Activated CD4-positive, alpha-beta T cell treated with anti-CD3 and anti-CD28 coated beads for 24 hours (primary cell): ENCODE measurements around the gene COL18A1.
"Not testable (repeated sequence)": the region's sequence is repeated elsewhere in the genome, so short reads cannot be mapped to it uniquely, and the experiment has no call there.

Experiments used
- DNase-seq, 2 donors: peaks; one replicate each; pipeline ENCODE4 v3.0.0-alpha.2; 2020; ENCODE audit warnings: low read depth in 2 of 2

Gene COL18A1

GRCh38 chr21:45517249-45518065 is 112.5 kb downstream of the COL18A1 start:
- no peak for DNase-seq

GRCh38 chr21:45518742-45519141 is 113.8 kb downstream of the COL18A1 start:
- DNase-seq: no peak

GRCh38 chr21:45519182-45519581 is 114.2 kb downstream of the COL18A1 start:
- no peak for DNase-seq

GRCh38 chr21:45521241-45521640 is 116.3 kb downstream of the COL18A1 start:
- no peak for DNase-seq

- no peak for DNase-seq
Observed at GRCh38 chr21:45522381-45522780, 117.4 kb downstream of the COL18A1 start.

GRCh38 chr21:45522986-45523385 is 118.0 kb downstream of the COL18A1 start:
- DNase-seq: no peak

- DNase-seq: no peak
Observed at GRCh38 chr21:45523411-45524101, 118.6 kb downstream of the COL18A1 start.

GRCh38 chr21:45524756-45525152 is 119.8 kb downstream of the COL18A1 start:
- DNase-seq: no peak

GRCh38 chr21:45525153-45525909 is 120.4 kb downstream of the COL18A1 start:
- DNase-seq: no peak

- no peak for DNase-seq
Observed at GRCh38 chr21:45525910-45526306, 120.9 kb downstream of the COL18A1 start.

GRCh38 chr21:45527151-45527999 is 122.4 kb downstream of the COL18A1 start:
- DNase-seq: not testable (repeated sequence)

- DNase-seq: no peak
Observed at GRCh38 chr21:45528028-45528705, 123.2 kb downstream of the COL18A1 start.

GRCh38 chr21:45528981-45529784 is 124.2 kb downstream of the COL18A1 start:
- no peak for DNase-seq

- no peak for DNase-seq
Observed at GRCh38 chr21:45529785-45530422, 124.9 kb downstream of the COL18A1 start.

- DNase-seq: no peak
Observed at GRCh38 chr21:45530423-45531113, 125.6 kb downstream of the COL18A1 start.

- DNase-seq: not testable (repeated sequence)
Observed at GRCh38 chr21:45531114-45531392, 126.1 kb downstream of the COL18A1 start.

- no peak for DNase-seq
Observed at GRCh38 chr21:45531393-45532215, 126.6 kb downstream of the COL18A1 start.

- no peak for DNase-seq
Observed at GRCh38 chr21:45532826-45533360, 127.9 kb downstream of the COL18A1 start.
